Natural killer cell (primary cell): ENCODE data around the gene EYA4. TPM values are rescaled to one million over a fixed set of nuclear protein-coding genes. Genes with fewer than 3 reads are reported as not detected.

ENCODE experiments used
- ATAC-seq, 3 donors: fragments of 150-1000 bp in 2 of 3; fragments of 200-7000 bp in 1 of 3; cut with Tn5 transposase; 1 replicate in 1 of 3; 2 replicates in 2 of 3; pipeline ENCODE4 v1.10.0; 2021; ENCODE audit warnings: mild to moderate bottlenecking in 2 of 3, moderate library complexity in 2 of 3
- DNase-seq, 2 donors: peaks; one replicate each; pipeline versions ENCODE4 v3.0.0 to v3.0.0-alpha.2; 2013 to 2021; ENCODE audit warnings: mixed read lengths in 1 of 2
- H3K27ac ChIP-seq: one replicate; pipeline ENCODE4 v1.5.1; 2013; ENCODE audit warnings: mild to moderate bottlenecking, low read length
- H3K27me3 ChIP-seq: one replicate; pipeline ENCODE4 v1.6.1; 2013; ENCODE audit warnings: low read length; ENCODE audit not compliant: control insufficient read depth, insufficient read depth
- H3K36me3 ChIP-seq: one replicate; pipeline ENCODE4 v1.6.1; 2013; ENCODE audit warnings: low read length; ENCODE audit not compliant: control insufficient read depth, insufficient read depth
- H3K4me1 ChIP-seq: one replicate; pipeline ENCODE4 v1.6.1; 2013; ENCODE audit warnings: low read length; ENCODE audit not compliant: control insufficient read depth, insufficient read depth
- H3K4me3 ChIP-seq: one replicate; pipeline ENCODE4 v1.5.1; 2013; ENCODE audit warnings: low read length
- H3K9me3 ChIP-seq: one replicate; pipeline ENCODE4 v1.6.1; 2013; ENCODE audit warnings: low read length; ENCODE audit not compliant: control insufficient read depth, insufficient read depth
- H3K27ac Mint-ChIP-seq, 2 donors: one replicate each; pipeline ENCODE4 v1.8.0; 2022; ENCODE audit warnings: mild to moderate bottlenecking in 2 of 2, mixed read lengths in 2 of 2, moderate library complexity in 1 of 2
- H3K27me3 Mint-ChIP-seq, 2 donors: one replicate each; pipeline ENCODE4 v1.8.0; 2022; ENCODE audit warnings: low read depth in 2 of 2, mixed read lengths in 2 of 2
- H3K36me3 Mint-ChIP-seq: one replicate; pipeline ENCODE4 v1.8.0; 2022; ENCODE audit warnings: mixed read lengths
- H3K4me1 Mint-ChIP-seq, 2 donors: one replicate each; pipeline ENCODE4 v1.8.0; 2022; ENCODE audit warnings: mixed read lengths in 2 of 2
- H3K4me3 Mint-ChIP-seq: one replicate; pipeline ENCODE4 v1.8.0; 2022; ENCODE audit warnings: mild to moderate bottlenecking, moderate library complexity, mixed read lengths
- H3K9me3 Mint-ChIP-seq, 2 donors: one replicate each; pipeline ENCODE4 v1.8.0; 2022; ENCODE audit warnings: mixed read lengths in 2 of 2
- WGBS: methylation state at CpG from one replicate; pipeline ENCODE4 v1.1.7; 2013; ENCODE audit warnings: missing lambda C conversion rate; ENCODE audit not compliant: insufficient coverage; 5-methylcytosine and 5-hydroxymethylcytosine counted together
- intact Hi-C: fragments of 100-400 bp; cut with micrococcal nuclease; formaldehyde crosslinking; loops from one replicate; pipeline ENCODE4 v1.14.2; 2022
- total RNA-seq, 4 donors: library from RNA; stranded (reverse); fragments of 120-200 nt in 1 of 4; gene quantifications; one replicate each; pipeline versions ENCODE4 v1.2.3 to v1.2.4, GENCODE V29; 2013 to 2022
- TF ChIP-seq, protein P1 (sequence below): fragments of 200-600 bp; IDR thresholded peaks from one replicate; pipeline ENCODE4 v1.8.0; 2022; ENCODE audit warnings: antibody characterized with exemption

Gene EYA4
- total RNA-seq, 3 donors from 2014 or later (not counting 1 experiment from before 2014, with no cell fraction given), result not detected

DNA sequence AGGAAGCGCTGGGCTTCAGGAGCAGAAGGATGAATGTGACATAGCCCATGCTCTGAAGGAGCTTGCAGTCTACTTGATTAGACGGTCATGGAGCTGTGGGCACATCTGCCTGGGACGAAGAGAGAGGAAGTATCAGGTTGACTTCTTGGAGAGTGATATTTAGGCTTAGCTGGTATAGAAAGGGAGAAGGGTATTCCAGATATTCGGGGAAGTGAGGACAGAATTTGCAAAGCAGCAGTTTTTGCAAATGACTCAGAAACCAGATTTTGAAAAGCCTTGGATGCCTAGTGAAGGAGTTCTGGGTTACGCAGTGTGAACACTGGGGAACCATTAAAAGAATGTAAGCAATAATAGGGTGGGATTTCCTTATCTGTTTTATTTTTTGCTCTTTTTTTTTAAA lies 60.7 kb downstream of the EYA4 start:
- H3K9me3 Mint-ChIP-seq, result peaks cover 2 to 5% of the 10 kb centered on the region in 2 donors
- Histone ChIP-seq H3K4me1 (no peaks in the 10 kb centered on the region), H3K4me3 (no peak overlapping the region), H3K27me3 (no peaks in the 10 kb centered on the region), H3K36me3 (no peaks in the 10 kb centered on the region), H3K9me3 (no peaks in the 10 kb centered on the region), H3K27ac (no peak overlapping the region)
- TF ChIP-seq, protein P1, sequence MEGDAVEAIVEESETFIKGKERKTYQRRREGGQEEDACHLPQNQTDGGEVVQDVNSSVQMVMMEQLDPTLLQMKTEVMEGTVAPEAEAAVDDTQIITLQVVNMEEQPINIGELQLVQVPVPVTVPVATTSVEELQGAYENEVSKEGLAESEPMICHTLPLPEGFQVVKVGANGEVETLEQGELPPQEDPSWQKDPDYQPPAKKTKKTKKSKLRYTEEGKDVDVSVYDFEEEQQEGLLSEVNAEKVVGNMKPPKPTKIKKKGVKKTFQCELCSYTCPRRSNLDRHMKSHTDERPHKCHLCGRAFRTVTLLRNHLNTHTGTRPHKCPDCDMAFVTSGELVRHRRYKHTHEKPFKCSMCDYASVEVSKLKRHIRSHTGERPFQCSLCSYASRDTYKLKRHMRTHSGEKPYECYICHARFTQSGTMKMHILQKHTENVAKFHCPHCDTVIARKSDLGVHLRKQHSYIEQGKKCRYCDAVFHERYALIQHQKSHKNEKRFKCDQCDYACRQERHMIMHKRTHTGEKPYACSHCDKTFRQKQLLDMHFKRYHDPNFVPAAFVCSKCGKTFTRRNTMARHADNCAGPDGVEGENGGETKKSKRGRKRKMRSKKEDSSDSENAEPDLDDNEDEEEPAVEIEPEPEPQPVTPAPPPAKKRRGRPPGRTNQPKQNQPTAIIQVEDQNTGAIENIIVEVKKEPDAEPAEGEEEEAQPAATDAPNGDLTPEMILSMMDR, result no peak
- no peaks in the 10 kb centered on the region for H3K27me3 Mint-ChIP-seq
- ATAC-seq, result no peak
- no peaks in the 10 kb centered on the region for H3K36me3 Mint-ChIP-seq
- intact Hi-C loops, result no loop called here
- H3K4me1 Mint-ChIP-seq, result no peaks in the 10 kb centered on the region
- WGBS, result 85% methylated on average over 5 of the region's 5 CpGs
- no peak for DNase-seq
- H3K4me3 Mint-ChIP-seq, result no peak overlapping the region
- H3K27ac Mint-ChIP-seq, result no peak overlapping the region

- Histone ChIP-seq H3K4me3 (no peak overlapping the region), H3K9me3 (no peaks in the 10 kb centered on the region), H3K27me3 (no peaks in the 10 kb centered on the region), H3K36me3 (no peaks in the 10 kb centered on the region), H3K27ac (no peak overlapping the region), H3K4me1 (no peaks in the 10 kb centered on the region)
- no peak for ATAC-seq
- Mint-ChIP-seq H3K9me3 (peaks cover 3 to 4% of the 10 kb centered on the region in 2 donors), H3K4me1 (no peaks in the 10 kb centered on the region), H3K4me3 (no peak overlapping the region), H3K36me3 (no peaks in the 10 kb centered on the region), H3K27me3 (no peaks in the 10 kb centered on the region), H3K27ac (no peak overlapping the region)
- TF ChIP-seq, protein P1, result no peak
- WGBS, result 76% methylated on average over 5 of the region's 5 CpGs
- no peak for DNase-seq
- intact Hi-C loops, result no loop called here
Measured at GRCh38 chr6:133306931-133307330, 65.8 kb downstream of the EYA4 start.

DNA sequence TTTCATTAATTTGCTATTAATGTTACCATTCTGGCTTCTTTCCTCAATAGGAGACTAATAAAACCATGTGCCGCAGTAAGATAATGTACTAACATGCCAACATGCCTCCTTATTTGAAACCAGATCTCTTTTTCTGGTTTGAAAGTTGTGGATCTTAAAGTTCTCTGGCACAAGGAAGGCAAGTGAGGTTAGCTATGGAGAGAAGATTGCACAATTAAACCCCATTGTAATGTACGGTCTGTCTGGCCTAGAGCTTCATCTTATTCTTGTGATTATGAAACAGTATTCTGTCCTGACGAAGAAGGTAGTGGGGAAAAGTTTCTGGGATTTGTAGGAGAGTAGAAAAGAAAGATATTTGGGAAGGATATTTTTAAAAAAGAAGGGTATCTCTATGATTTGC lies 68.4 kb downstream of the EYA4 start:
- Mint-ChIP-seq H3K4me3 (no peak overlapping the region), H3K27me3 (no peaks in the 10 kb centered on the region), H3K9me3 (peaks cover 3 to 4% of the 10 kb centered on the region in 2 donors), H3K36me3 (no peaks in the 10 kb centered on the region), H3K27ac (no peak overlapping the region), H3K4me1 (no peaks in the 10 kb centered on the region)
- Histone ChIP-seq H3K36me3 (no peaks in the 10 kb centered on the region), H3K4me1 (no peaks in the 10 kb centered on the region), H3K27me3 (no peaks in the 10 kb centered on the region), H3K4me3 (no peak overlapping the region), H3K9me3 (no peaks in the 10 kb centered on the region), H3K27ac (no peak overlapping the region)
- ATAC-seq (no peak), DNase-seq (no peak)
- intact Hi-C loops, result no loop called here
- TF ChIP-seq, protein P1, result no peak
- 72% methylated on average over 2 of the region's 3 CpGs for WGBS

DNA sequence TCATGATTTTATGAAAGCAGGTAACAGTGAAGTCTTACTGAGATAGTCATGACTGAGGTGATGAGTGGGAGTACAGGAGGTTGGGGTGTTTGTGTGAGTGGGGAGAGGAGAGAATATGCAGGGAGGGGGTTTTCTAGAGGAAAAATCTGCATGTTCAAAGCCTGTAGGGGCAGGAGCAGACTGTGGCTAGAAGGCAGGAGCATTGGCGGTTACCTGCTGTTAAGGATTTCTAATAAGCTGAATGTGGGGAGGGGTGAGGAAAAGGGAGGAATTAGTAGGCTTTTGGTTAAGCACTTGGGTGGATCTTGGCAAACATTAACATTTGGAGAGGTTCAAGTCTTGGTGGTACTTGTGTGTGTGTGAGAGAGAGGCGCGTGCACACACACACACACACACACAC lies 70.8 kb downstream of the EYA4 start:
- H3K27me3 Mint-ChIP-seq, result no peaks in the 10 kb centered on the region
- peaks cover 0 to 4% of the 10 kb centered on the region in 2 donors for H3K9me3 Mint-ChIP-seq
- no peaks in the 10 kb centered on the region for H3K27me3 ChIP-seq
- ATAC-seq, result no peak
- no peak overlapping the region for H3K27ac ChIP-seq
- H3K27ac Mint-ChIP-seq, result no peak overlapping the region
- H3K36me3 Mint-ChIP-seq, result no peaks in the 10 kb centered on the region
- DNase-seq, result no peak
- H3K4me1 ChIP-seq, result no peaks in the 10 kb centered on the region
- intact Hi-C loops, result no loop called here
- 91% methylated on average over 1 of the region's 3 CpGs for WGBS
- TF ChIP-seq, protein P1, result no peak
- no peak overlapping the region for H3K4me3 Mint-ChIP-seq
- H3K4me3 ChIP-seq, result no peak overlapping the region
- H3K9me3 ChIP-seq, result no peaks in the 10 kb centered on the region
- no peaks in the 10 kb centered on the region for H3K4me1 Mint-ChIP-seq
- no peaks in the 10 kb centered on the region for H3K36me3 ChIP-seq
